ENCODE data around the gene DNAL4.

DNA sequence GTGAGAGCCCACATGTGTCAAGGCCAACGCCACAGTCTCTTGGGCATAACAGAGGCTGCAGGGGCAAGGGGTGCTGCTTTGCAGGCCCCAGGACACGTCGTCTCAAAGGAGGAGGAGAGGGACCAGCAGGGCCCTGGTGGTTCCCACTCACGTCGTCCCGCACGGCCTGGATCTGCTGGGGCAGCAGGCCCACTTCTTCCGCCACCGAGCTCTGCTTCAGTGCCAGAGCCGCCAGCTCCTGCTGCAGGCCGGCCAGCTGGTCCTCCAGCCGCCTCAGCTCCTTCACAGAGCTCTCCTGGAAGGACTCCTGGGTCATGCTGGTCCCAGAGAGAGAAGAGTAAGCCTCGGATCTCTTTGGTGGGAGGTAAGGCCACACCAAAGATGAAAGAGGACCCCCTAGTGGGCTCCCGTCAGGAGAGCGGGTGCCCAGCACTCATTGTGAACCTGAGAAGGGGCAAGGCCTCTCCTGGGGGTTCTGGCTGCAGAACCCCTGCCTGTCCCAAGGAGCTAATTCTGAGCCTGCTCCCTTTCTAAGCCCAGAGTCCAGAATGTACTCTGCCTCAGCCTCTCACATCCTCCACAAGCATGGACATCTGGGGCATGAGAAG lies 53.7 kb downstream of the DNAL4 start:
- TF ChIP-seq EZH2phosphoT487 (IDR thresholded peaks at IDR 0.05; ENCODE audit: low read depth) (no peak), CTCF (IDR thresholded peaks at IDR 0.05; ENCODE audit: low read depth, low read length) (no peak)

All from OCI-LY3 (cell line).